ENCODE data around the gene EIPR1. TPM values are rescaled to one million over a fixed set of nuclear protein-coding genes. Genes with fewer than 3 reads are reported as not detected.

Gene EIPR1
- total and polyA plus RNA-seq, 10 of the 15 experiments (the other 5 are each of a cell fraction or from before 2014, with no cell fraction given): 23.6 to 61.2 (median 42.2) TPM

DNA sequence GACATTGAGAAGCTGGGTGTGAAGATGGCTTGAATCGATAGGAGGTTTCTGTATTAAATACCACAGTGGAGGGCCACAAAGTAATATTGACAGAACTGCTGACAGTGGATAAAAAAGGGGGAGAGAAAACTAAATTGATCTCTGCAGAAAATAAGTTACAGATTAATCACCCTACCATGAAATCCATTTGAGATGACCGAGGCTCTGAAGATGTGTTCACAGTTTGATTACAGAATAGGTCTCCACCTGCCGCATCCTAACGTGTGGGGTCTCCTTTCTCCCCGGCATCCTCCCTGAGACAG lies 165.6 kb downstream of the EIPR1 start (continued):
- TF ChIP-seq, protein P1, sequence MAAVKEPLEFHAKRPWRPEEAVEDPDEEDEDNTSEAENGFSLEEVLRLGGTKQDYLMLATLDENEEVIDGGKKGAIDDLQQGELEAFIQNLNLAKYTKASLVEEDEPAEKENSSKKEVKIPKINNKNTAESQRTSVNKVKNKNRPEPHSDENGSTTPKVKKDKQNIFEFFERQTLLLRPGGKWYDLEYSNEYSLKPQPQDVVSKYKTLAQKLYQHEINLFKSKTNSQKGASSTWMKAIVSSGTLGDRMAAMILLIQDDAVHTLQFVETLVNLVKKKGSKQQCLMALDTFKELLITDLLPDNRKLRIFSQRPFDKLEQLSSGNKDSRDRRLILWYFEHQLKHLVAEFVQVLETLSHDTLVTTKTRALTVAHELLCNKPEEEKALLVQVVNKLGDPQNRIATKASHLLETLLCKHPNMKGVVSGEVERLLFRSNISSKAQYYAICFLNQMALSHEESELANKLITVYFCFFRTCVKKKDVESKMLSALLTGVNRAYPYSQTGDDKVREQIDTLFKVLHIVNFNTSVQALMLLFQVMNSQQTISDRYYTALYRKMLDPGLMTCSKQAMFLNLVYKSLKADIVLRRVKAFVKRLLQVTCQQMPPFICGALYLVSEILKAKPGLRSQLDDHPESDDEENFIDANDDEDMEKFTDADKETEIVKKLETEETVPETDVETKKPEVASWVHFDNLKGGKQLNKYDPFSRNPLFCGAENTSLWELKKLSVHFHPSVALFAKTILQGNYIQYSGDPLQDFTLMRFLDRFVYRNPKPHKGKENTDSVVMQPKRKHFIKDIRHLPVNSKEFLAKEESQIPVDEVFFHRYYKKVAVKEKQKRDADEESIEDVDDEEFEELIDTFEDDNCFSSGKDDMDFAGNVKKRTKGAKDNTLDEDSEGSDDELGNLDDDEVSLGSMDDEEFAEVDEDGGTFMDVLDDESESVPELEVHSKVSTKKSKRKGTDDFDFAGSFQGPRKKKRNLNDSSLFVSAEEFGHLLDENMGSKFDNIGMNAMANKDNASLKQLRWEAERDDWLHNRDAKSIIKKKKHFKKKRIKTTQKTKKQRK (IDR thresholded peaks at IDR 0.05; ENCODE audit: low read depth, low read length): no peak
- TF ChIP-seq NFXL1 (IDR thresholded peaks at IDR 0.05; ENCODE audit: borderline replicate concordance): no peak
- no peak for TF ChIP-seq SUPT20H (IDR thresholded peaks at IDR 0.05; ENCODE audit: borderline replicate concordance, control insufficient read depth, low read depth, low read length)
- TF ChIP-seq, protein P2, sequence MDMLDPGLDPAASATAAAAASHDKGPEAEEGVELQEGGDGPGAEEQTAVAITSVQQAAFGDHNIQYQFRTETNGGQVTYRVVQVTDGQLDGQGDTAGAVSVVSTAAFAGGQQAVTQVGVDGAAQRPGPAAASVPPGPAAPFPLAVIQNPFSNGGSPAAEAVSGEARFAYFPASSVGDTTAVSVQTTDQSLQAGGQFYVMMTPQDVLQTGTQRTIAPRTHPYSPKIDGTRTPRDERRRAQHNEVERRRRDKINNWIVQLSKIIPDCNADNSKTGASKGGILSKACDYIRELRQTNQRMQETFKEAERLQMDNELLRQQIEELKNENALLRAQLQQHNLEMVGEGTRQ (IDR thresholded peaks at IDR 0.05; ENCODE audit: borderline replicate concordance, low read depth, low read length): no peak
- TF ChIP-seq POLR2A (IDR thresholded peaks at IDR 0.05; ENCODE audit: low read depth, low read length): no peak
- TF ChIP-seq RUNX3 (IDR thresholded peaks at IDR 0.05; ENCODE audit: low read length): no peak
- no peak for TF ChIP-seq KDM1A (IDR thresholded peaks at IDR 0.05; ENCODE audit: borderline replicate concordance)

DNA sequence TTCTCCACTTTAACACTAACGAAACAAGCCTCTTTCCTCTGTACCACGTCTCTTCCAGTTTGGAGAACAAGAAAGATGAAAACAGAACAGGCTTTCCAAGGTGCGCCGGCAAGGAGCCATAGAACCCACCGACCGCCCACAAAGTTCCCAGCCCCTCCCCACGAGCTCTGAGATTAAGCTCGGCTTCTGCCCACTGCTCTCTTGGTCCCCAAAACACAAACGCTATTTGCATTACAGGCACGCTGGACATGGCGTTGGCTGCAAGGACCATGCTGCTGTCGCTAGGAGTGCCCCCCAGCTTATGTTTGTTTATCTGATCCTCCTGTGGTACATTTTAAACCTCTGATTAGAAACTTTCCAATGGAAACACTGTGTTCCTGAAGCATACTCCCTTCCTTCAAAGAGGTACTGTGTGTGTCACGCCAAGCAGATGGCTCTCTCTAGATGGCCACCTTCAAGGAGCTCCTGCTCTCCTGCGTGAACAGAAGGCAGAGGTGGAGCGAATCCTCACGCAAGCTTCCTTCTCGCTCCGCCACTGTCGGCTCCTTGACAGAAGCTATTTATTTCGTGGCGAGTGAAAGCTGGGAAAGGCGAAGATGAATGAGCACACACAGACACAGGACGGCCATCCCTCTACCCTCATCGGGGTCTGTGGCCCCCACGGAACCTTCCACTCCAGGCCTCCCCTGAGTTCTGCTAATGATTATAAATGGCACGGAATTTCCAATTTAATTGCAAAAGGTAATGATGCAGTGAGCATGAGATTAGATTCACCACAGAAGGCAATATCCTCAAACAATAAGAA lies 166.2 kb downstream of the EIPR1 start:
- CTCF ChIA-PET: no interaction called here
- SMC1A ChIA-PET (ENCODE audit: uncharacterized antibody, unreplicated experiment): no interaction called here
- FAIRE-seq: no peak

More for the DNA sequence above, 166.2 kb downstream of the EIPR1 start:
- H3K9ac ChIP-seq (ENCODE audit: control insufficient read depth, insufficient read depth, low read length): no peak overlapping the region
- in situ Hi-C loops (cut with MboI): no loop called here
- WGBS (ENCODE audit: insufficient coverage, insufficient replicate concordance, low lambda C conversion rate, missing lambda C conversion rate): 87% methylated on average over 26 of the region's 26 CpGs
- no peaks in the 10 kb centered on the region for H4K20me1 ChIP-seq (ENCODE audit: control insufficient read depth, insufficient read depth)
- BruUV-seq (replicated peaks): no TSS peak
- intact Hi-C loops (cut with micrococcal nuclease; ENCODE audit: unreplicated experiment): no loop called here
- H3K36me3 ChIP-seq (ENCODE audit: control insufficient read depth in 2 of 2, insufficient read depth in 2 of 2, low read length in 1 of 2): peaks cover 3 to 6% of the 10 kb centered on the region in 2 experiments; a peak in 3 of 4 replicates
- H3K9me3 ChIP-seq (replicated peaks; ENCODE audit: control insufficient read depth, insufficient read depth, low read length): no peaks in the 10 kb centered on the region
- ChIA-PET RAD21 (ENCODE audit: unreplicated experiment) (no interaction called here), POLR2A (no interaction called here)
- no peak overlapping the region for H3K27ac ChIP-seq (ENCODE audit: control insufficient read depth, insufficient read depth)
- H3K79me2 ChIP-seq (ENCODE audit: control insufficient read depth, insufficient read depth, low read length): no peaks in the 10 kb centered on the region
- H3K4me1 ChIP-seq (ENCODE audit: control insufficient read depth, insufficient read depth, low read length): no peaks in the 10 kb centered on the region
- H2AFZ ChIP-seq (ENCODE audit: control insufficient read depth, low read depth, low read length): no peak overlapping the region
- no peak overlapping the region for H3K4me2 ChIP-seq (ENCODE audit: control insufficient read depth, insufficient read depth)
- TF ChIP-seq SRF (IDR thresholded peaks at IDR 0.05; ENCODE audit: low read depth in 2 of 2, low read length in 2 of 2) (no peak), FOXK2 (IDR thresholded peaks at IDR 0.05) (no peak), CHD2 (IDR thresholded peaks at IDR 0.05; ENCODE audit: borderline replicate concordance, low read depth, low read length) (no peak), NFYB (IDR thresholded peaks at IDR 0.05; ENCODE audit: insufficient read depth, low read depth, low read length) (no peak), LARP7 (IDR thresholded peaks at IDR 0.05) (no peak), WRNIP1 (IDR thresholded peaks at IDR 0.05; ENCODE audit: borderline replicate concordance, low read depth, low read length) (no peak), TAF1 (IDR thresholded peaks at IDR 0.05; ENCODE audit: borderline replicate concordance, low read depth, low read length) (no peak), IKZF1 (conservative IDR thresholded peaks at IDR 0.05) (no peak), ZNF274 (IDR thresholded peaks at IDR 0.05; ENCODE audit: insufficient read depth, insufficient read length) (no peak), CREB1 (IDR thresholded peaks at IDR 0.05; ENCODE audit: low read depth) (no peak), TCF12 (IDR thresholded peaks at IDR 0.05; ENCODE audit: low read depth, low read length) (no peak), EP300 (IDR thresholded peaks at IDR 0.05; ENCODE audit: borderline replicate concordance in 1 of 2, control insufficient read depth in 1 of 2, low read depth in 2 of 2, low read length in 2 of 2) (no peak), MYC (IDR thresholded peaks at IDR 0.05; ENCODE audit: insufficient read depth, insufficient read length, insufficient replicate concordance, low read length, severe bottlenecking) (no peak), MEF2B (IDR thresholded peaks at IDR 0.05; ENCODE audit: partially characterized antibody, poor library complexity, severe bottlenecking) (no peak)
- DNase-seq (ENCODE audit: low read depth, low spot score) (no peak), ATAC-seq (no peak)
- H3K4me3 ChIP-seq: no peak overlapping the region
- H3K27me3 ChIP-seq (replicated peaks in 1 of 2; ENCODE audit: control insufficient read depth in 2 of 2, insufficient read depth in 2 of 2, low read length in 1 of 2): no peaks in the 10 kb centered on the region
